Measurements from ENCODE around the gene POLR2I.

The POLR2I gene

DNA sequence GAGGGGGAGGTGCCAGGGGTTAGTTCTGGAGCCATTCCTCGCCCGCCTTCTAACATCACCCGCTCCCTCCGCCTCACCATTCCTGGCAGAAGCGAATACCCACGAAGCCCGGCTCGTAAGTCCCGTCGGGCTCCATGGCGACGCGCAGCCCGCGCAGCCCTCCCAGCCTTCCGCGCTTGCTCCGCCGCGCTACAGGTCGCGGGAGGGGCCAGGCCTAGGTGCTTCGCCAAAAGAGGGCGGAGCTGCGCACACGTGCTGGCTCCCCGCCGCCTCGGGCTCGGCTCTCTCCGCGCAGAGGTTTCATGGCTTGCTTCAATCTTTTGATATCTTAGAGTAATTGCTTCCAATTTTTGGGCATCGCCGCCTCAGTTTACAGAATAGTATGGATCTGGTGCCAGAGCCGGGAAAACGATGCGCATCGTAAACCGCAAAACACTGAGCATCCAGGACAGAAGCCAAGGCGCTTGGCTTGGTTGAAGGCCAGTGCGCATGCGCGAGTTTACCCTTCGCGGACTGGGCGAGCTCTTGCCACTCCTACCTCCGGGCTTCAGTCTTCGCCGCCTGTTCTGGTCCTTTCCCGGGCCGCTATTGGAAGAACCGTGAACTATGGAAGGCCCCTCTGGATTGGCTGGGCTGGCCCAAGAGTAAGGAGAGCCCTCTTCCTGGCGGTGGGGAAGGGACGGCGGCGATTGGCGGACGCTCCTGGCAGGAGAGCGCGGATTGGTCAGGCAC, at the start of gene POLR2I (continued):
- TF ChIP-seq, protein P1, sequence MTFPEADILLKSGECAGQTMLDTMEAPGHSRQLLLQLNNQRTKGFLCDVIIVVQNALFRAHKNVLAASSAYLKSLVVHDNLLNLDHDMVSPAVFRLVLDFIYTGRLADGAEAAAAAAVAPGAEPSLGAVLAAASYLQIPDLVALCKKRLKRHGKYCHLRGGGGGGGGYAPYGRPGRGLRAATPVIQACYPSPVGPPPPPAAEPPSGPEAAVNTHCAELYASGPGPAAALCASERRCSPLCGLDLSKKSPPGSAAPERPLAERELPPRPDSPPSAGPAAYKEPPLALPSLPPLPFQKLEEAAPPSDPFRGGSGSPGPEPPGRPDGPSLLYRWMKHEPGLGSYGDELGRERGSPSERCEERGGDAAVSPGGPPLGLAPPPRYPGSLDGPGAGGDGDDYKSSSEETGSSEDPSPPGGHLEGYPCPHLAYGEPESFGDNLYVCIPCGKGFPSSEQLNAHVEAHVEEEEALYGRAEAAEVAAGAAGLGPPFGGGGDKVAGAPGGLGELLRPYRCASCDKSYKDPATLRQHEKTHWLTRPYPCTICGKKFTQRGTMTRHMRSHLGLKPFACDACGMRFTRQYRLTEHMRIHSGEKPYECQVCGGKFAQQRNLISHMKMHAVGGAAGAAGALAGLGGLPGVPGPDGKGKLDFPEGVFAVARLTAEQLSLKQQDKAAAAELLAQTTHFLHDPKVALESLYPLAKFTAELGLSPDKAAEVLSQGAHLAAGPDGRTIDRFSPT (tag by site-specific recombination; IDR thresholded peaks at IDR 0.05) = no peak
- TF ChIP-seq ZNF596 (tag by site-specific recombination; IDR thresholded peaks at IDR 0.05) (peak; percentile 12; the same call in 1 of the 2 replicates), ZNF449 (tag by site-specific recombination; IDR thresholded peaks at IDR 0.05) (peak; percentile 85), WT1 (tag by site-specific recombination; IDR thresholded peaks at IDR 0.05) (peak; percentile 84), CTCF (tag by site-specific recombination; IDR thresholded peaks at IDR 0.05) (0 out of 2 replicates have a peak, but pooled peaks have one; percentile 11), ZBTB8A (tag by site-specific recombination; IDR thresholded peaks at IDR 0.05) (peak; percentile 99), ZNF658 (tag by site-specific recombination; IDR thresholded peaks at IDR 0.05) (no peak)

DNA sequence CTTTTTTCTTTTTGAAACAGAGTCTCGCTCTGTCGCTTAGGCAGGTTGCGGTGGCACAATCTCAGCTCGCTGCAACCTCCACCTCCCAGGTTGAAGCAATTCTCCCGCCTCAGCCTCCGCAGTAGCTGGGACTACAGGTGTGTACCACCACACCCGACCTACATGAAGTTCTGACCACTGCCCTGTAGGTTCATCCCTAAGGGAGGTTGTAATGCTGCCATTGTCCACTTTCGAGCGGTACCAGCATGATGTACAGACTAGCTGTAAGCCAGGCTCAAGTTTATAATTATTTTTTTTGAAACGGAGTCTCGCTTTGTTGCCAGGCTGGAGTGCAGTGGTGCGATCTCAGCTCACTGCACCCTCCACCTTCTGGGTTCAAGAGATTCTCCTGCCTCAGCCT, 49.1 kb upstream of the POLR2I start:
- Histone ChIP-seq H3K27ac (ENCODE audit: extremely low read depth, low read depth, low read length) (no peak overlapping the region), H3K9me3 (ENCODE audit: control insufficient read depth, insufficient read depth, low read depth, low read length) (no peaks in the 10 kb centered on the region), H3K4me3 (ENCODE audit: low read depth, low read length) (no peak overlapping the region), H3K4me1 (ENCODE audit: control insufficient read depth, insufficient read depth, low read length) (peaks cover 11% of the 10 kb centered on the region), H3K36me3 (ENCODE audit: control insufficient read depth in 2 of 2, insufficient read depth in 1 of 2, low read length in 2 of 2) (peaks cover 14 to 21% of the 10 kb centered on the region in 2 experiments)
- ChIA-PET CTCF (interaction anchor here (1.4 kb wide), 1 partner anchor 36 kb away, joined by 8 read pairs; no protein-coding TSS in a partner anchor), POLR2A (interaction anchor here (0.6 kb wide), 1 partner anchor 10 kb away, joined by 3 read pairs; no protein-coding TSS in a partner anchor)
- TF ChIP-seq ZNF175 (tag by site-specific recombination; IDR thresholded peaks at IDR 0.05) (no peak), ZNF311 (tag by site-specific recombination; IDR thresholded peaks at IDR 0.05; ENCODE audit: borderline replicate concordance) (no peak), ZNF114 (tag by site-specific recombination; IDR thresholded peaks at IDR 0.05) (no peak)

GRCh38 chr19:36160821-36161596, 46.3 kb upstream of the POLR2I start:
- H3K4me1 ChIP-seq (ENCODE audit: control insufficient read depth, insufficient read depth, low read length) = no peaks in the 10 kb centered on the region
- H3K9me3 ChIP-seq (ENCODE audit: control insufficient read depth, insufficient read depth, low read depth, low read length) = no peaks in the 10 kb centered on the region
- no peak overlapping the region for H3K4me3 ChIP-seq (ENCODE audit: low read depth, low read length)
- H3K36me3 ChIP-seq (ENCODE audit: control insufficient read depth in 2 of 2, insufficient read depth in 1 of 2, low read length in 2 of 2) = peaks cover 14 to 15% of the 10 kb centered on the region in 2 experiments
- CTCF ChIA-PET = interaction anchor here (0.7 to 1.6 kb wide), 3 partner anchors 33 to 682 kb away, joined by 3 to 8 read pairs (median 5); no protein-coding TSS in a partner anchor
- TF ChIP-seq ZNF521 (tag by site-specific recombination; IDR thresholded peaks at IDR 0.05) (no peak), ZNF362 (tag by site-specific recombination; IDR thresholded peaks at IDR 0.05) (peak; percentile 60)
- H3K27ac ChIP-seq (ENCODE audit: extremely low read depth, low read depth, low read length) = no peak overlapping the region
- POLR2A ChIA-PET = interaction anchor here (0.6 kb wide), 1 partner anchor 13 kb away, joined by 4 read pairs; no protein-coding TSS in a partner anchor
